ENCODE measurements around the gene SEC23A. TPM values are rescaled to one million over a fixed set of nuclear protein-coding genes. Genes with fewer than 3 reads are reported as not detected.
A peak's percentile ranks its signal among the peaks of the same experiment; 100 is the strongest.
"Not testable (repeated sequence)": the region's sequence is repeated elsewhere in the genome, so short reads cannot be mapped to it uniquely, and the experiment has no call there.

The SEC23A gene
- 92.8 TPM for polyA plus RNA-seq
- long read RNA-seq, donor 1, full-length matches to known transcripts, result 11 of 16 reads
- long read RNA-seq, donor 1, partial matches to known transcripts, result 5 of 16 reads
- long read RNA-seq, donor 1, other reads (novel, unspliced or antisense), result 0 of 16 reads
- long read RNA-seq, donor 2, full-length matches to known transcripts, result 30 of 64 reads
- long read RNA-seq, donor 2, partial matches to known transcripts, result 34 of 64 reads
- long read RNA-seq, donor 2, other reads (novel, unspliced or antisense), result 0 of 64 reads
- long read RNA-seq, donor 3, result 0 reads
- long read RNA-seq, donor 4, full-length matches to known transcripts, result 4 of 4 reads
- long read RNA-seq, donor 4, partial matches to known transcripts, result 0 of 4 reads
- long read RNA-seq, donor 4, other reads (novel, unspliced or antisense), result 0 of 4 reads
- long read RNA-seq, donor 5, full-length matches to known transcripts, result 17 of 17 reads
- long read RNA-seq, donor 5, partial matches to known transcripts, result 0 of 17 reads
- long read RNA-seq, donor 5, other reads (novel, unspliced or antisense), result 0 of 17 reads
- long read RNA-seq, donor 6, full-length matches to known transcripts, result 34 of 40 reads
- long read RNA-seq, donor 6, partial matches to known transcripts, result 6 of 40 reads
- long read RNA-seq, donor 6, other reads (novel, unspliced or antisense), result 0 of 40 reads
- long read RNA-seq, donor 7, full-length matches to known transcripts, result 6 of 6 reads
- long read RNA-seq, donor 7, partial matches to known transcripts, result 0 of 6 reads
- long read RNA-seq, donor 7, other reads (novel, unspliced or antisense), result 0 of 6 reads
- long read RNA-seq, donor 8, full-length matches to known transcripts, result 21 of 38 reads
- long read RNA-seq, donor 8, partial matches to known transcripts, result 17 of 38 reads
- long read RNA-seq, donor 8, other reads (novel, unspliced or antisense), result 0 of 38 reads
- long read RNA-seq, donor 9, full-length matches to known transcripts, result 21 of 21 reads
- long read RNA-seq, donor 9, partial matches to known transcripts, result 0 of 21 reads
- long read RNA-seq, donor 9, other reads (novel, unspliced or antisense), result 0 of 21 reads
- long read RNA-seq, donor 10, full-length matches to known transcripts, result 19 of 19 reads
- long read RNA-seq, donor 10, partial matches to known transcripts, result 0 of 19 reads
- long read RNA-seq, donor 10, other reads (novel, unspliced or antisense), result 0 of 19 reads
- long read RNA-seq, donor 11, full-length matches to known transcripts, result 19 of 19 reads
- long read RNA-seq, donor 11, partial matches to known transcripts, result 0 of 19 reads
- long read RNA-seq, donor 11, other reads (novel, unspliced or antisense), result 0 of 19 reads

GRCh38 chr14:39102969-39103957 lies at the start of gene SEC23A:
SEC23A (minus strand) TSS chr14:39103235; CDS start chr14:39096118, 7,117 bp downstream.
- peak within 1 kb of the TSS; percentile 97 for H3K27ac ChIP-seq (ENCODE audit: low read length)
- H3K9me3 ChIP-seq (ENCODE audit: control insufficient read depth, low read depth, low read length), result no peaks in the 10 kb centered on the region
- H3K4me3 ChIP-seq (ENCODE audit: low read length), result peak within 1 kb of the TSS; percentile 73
- peaks cover 3% of the 10 kb centered on the region for H3K36me3 ChIP-seq (ENCODE audit: control insufficient read depth, insufficient read depth, low read length)
- no CpG with 5 or more reads among the region's 58 CpGs for WGBS (ENCODE audit: insufficient coverage, low lambda C conversion rate)
- peaks cover 4% of the 10 kb centered on the region for H3K4me1 ChIP-seq (ENCODE audit: control insufficient read depth, insufficient read depth, low read length)
- DNase-seq, result peak; percentile 90 to 96
- H3K27me3 ChIP-seq (ENCODE audit: control insufficient read depth, insufficient read depth, low read length), result no peaks in the 10 kb centered on the region

- no peaks in the 10 kb centered on the region for H3K9me3 ChIP-seq (ENCODE audit: control insufficient read depth, low read depth, low read length)
- peak; percentile 23 to 62 for DNase-seq
- H3K27me3 ChIP-seq (ENCODE audit: control insufficient read depth, insufficient read depth, low read length), result no peaks in the 10 kb centered on the region
- H3K4me3 ChIP-seq (ENCODE audit: low read length), result no peak overlapping the region
- H3K4me1 ChIP-seq (ENCODE audit: control insufficient read depth, insufficient read depth, low read length), result no peaks in the 10 kb centered on the region
- WGBS (ENCODE audit: insufficient coverage, low lambda C conversion rate), result 100% methylated on average over 2 of the region's 7 CpGs
- peaks cover 13% of the 10 kb centered on the region for H3K36me3 ChIP-seq (ENCODE audit: control insufficient read depth, insufficient read depth, low read length)
- no peak overlapping the region for H3K27ac ChIP-seq (ENCODE audit: low read length)
Observed at GRCh38 chr14:39145266-39145966, 42.4 kb upstream of the SEC23A start.

DNA sequence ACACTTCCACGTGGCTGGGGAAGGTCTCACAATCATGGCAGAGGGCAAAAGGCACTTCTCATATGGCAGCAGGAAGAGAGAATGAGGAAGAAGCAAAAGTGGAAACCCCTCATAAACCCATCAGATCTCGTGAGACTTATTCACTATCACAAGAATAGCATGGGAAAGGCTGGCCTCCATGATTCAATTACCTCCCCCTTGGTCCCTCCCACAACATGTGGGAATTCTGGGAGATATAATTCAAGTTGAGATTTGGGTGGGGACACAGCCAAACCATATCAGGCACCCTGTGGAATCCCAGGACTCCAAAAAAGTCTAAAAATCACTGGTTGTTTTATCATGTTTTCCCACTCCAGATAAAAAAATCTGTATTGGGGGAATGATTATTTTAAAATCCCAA lies 40.2 kb upstream of the SEC23A start:
- peaks cover 14% of the 10 kb centered on the region for H3K36me3 ChIP-seq (ENCODE audit: control insufficient read depth, insufficient read depth, low read length)
- H3K27me3 ChIP-seq (ENCODE audit: control insufficient read depth, insufficient read depth, low read length); H3K4me1 ChIP-seq (ENCODE audit: control insufficient read depth, insufficient read depth, low read length); H3K9me3 ChIP-seq (ENCODE audit: control insufficient read depth, low read depth, low read length); H3K4me3 ChIP-seq (ENCODE audit: low read length); H3K27ac ChIP-seq (ENCODE audit: low read length); DNase-seq: not testable (repeated sequence)
- no CpG with 5 or more reads among the region's 2 CpGs for WGBS (ENCODE audit: insufficient coverage, low lambda C conversion rate)

DNA sequence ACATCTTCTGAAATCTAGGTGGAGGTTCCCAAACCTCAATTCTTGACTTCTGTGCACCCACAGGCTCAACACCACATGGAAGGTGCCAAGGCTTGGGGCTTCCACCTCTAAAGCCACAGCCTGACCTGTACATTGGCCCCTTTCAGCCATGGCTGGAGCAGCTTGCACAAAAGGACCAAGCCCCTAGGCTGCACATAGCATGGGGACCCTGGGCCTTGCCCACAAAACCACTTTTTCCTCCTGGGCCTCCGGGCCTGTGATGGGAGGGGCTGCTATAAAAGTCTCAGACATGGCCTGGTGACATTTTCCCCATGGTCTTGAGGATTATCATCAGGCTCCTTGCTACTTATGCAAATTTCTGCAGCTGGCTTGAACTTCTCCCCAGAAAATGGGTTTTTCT lies 38.6 kb upstream of the SEC23A start:
- not testable (repeated sequence) for H3K4me3 ChIP-seq (ENCODE audit: low read length); H3K27ac ChIP-seq (ENCODE audit: low read length); H3K4me1 ChIP-seq (ENCODE audit: control insufficient read depth, insufficient read depth, low read length); H3K27me3 ChIP-seq (ENCODE audit: control insufficient read depth, insufficient read depth, low read length); DNase-seq; H3K9me3 ChIP-seq (ENCODE audit: control insufficient read depth, low read depth, low read length)
- H3K36me3 ChIP-seq (ENCODE audit: control insufficient read depth, insufficient read depth, low read length), result peaks cover 19% of the 10 kb centered on the region
- WGBS (ENCODE audit: insufficient coverage, low lambda C conversion rate), result no CpG with 5 or more reads among the region's 1 CpG

DNA sequence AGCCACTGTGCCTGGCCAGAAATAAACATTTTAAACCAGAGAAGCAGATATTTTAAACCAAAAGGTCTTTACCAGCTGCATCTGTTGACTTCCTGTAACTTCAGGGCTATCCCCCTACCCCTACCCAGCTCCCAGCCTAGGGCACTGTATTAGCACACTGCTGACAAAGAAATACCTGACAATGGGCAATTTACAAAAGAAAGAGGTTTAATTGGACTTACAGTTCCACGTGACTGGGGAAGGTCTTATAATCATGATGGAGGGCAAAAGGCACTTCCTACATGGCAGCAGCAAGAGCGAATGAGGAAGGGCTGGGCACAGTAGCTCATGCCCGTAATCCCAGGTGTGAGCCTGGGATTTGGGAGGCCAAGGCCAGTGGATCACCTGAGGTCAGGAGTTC lies 37.1 kb upstream of the SEC23A start:
- Histone ChIP-seq H3K27me3 (ENCODE audit: control insufficient read depth, insufficient read depth, low read length) (no peaks in the 10 kb centered on the region), H3K4me3 (ENCODE audit: low read length) (no peak overlapping the region), H3K36me3 (ENCODE audit: control insufficient read depth, insufficient read depth, low read length) (peaks cover 22% of the 10 kb centered on the region), H3K27ac (ENCODE audit: low read length) (no peak overlapping the region), H3K9me3 (ENCODE audit: control insufficient read depth, low read depth, low read length) (no peaks in the 10 kb centered on the region), H3K4me1 (ENCODE audit: control insufficient read depth, insufficient read depth, low read length) (no peaks in the 10 kb centered on the region)
- no peak for DNase-seq
- no CpG with 5 or more reads among the region's 3 CpGs for WGBS (ENCODE audit: insufficient coverage, low lambda C conversion rate)

- Histone ChIP-seq H3K27ac (ENCODE audit: low read length) (no peak overlapping the region), H3K9me3 (ENCODE audit: control insufficient read depth, low read depth, low read length) (no peaks in the 10 kb centered on the region), H3K4me3 (ENCODE audit: low read length) (no peak overlapping the region), H3K4me1 (ENCODE audit: control insufficient read depth, insufficient read depth, low read length) (no peaks in the 10 kb centered on the region), H3K36me3 (ENCODE audit: control insufficient read depth, insufficient read depth, low read length) (peaks cover 25% of the 10 kb centered on the region), H3K27me3 (ENCODE audit: control insufficient read depth, insufficient read depth, low read length) (no peaks in the 10 kb centered on the region)
- DNase-seq, result no peak
- WGBS (ENCODE audit: insufficient coverage, low lambda C conversion rate), result no CpG with 5 or more reads among the region's 1 CpG
Observed at GRCh38 chr14:39138440-39138839, 35.4 kb upstream of the SEC23A start.

GRCh38 chr14:39137835-39138234 lies 34.8 kb upstream of the SEC23A start:
- not testable (repeated sequence) for DNase-seq; H3K27me3 ChIP-seq (ENCODE audit: control insufficient read depth, insufficient read depth, low read length); H3K9me3 ChIP-seq (ENCODE audit: control insufficient read depth, low read depth, low read length); H3K4me3 ChIP-seq (ENCODE audit: low read length); H3K4me1 ChIP-seq (ENCODE audit: control insufficient read depth, insufficient read depth, low read length); H3K27ac ChIP-seq (ENCODE audit: low read length)
- H3K36me3 ChIP-seq (ENCODE audit: control insufficient read depth, insufficient read depth, low read length), result peaks cover 25% of the 10 kb centered on the region
- WGBS (ENCODE audit: insufficient coverage, low lambda C conversion rate), result no CpG with 5 or more reads among the region's 8 CpGs

DNA sequence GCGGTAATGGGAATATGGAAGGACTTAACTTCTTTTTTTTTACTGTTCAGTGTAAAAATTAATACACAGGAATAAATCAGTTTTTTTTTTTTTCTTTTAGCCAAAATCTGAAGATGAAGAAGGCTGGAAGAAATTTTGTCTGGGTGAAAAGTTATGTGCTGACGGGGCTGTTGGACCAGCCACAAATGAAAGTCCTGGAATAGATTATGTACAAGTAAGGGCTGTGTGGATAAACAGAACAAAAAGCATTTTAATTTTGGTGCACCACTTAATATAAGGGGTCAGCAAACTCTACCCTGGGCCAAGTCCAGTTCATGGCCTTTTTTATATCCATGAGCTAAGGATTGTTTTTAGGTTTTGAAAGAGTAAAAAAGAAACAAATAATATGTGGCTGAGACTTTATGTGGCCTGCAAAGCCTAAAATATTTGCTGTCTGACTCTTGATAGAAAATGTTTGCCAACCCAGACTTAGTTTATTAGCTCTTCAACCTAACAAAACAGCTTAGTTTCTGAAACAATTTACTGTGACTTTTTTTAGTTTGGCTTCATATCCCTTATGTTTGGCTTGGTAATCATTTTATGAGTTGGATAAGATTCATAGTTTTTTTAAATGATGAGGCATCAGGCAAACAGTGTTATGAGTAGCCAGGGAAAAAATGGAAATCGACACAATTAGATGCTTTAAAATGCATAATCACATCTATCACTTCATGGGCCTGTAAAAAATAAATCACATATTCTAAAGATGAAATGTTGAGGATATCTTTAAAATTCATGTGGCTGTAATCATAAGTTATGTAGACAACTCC lies 19.5 kb upstream of the SEC23A start:
- H3K4me3 ChIP-seq (ENCODE audit: low read length), result no peak overlapping the region
- no peaks in the 10 kb centered on the region for H3K9me3 ChIP-seq (ENCODE audit: control insufficient read depth, low read depth, low read length)
- no peaks in the 10 kb centered on the region for H3K27me3 ChIP-seq (ENCODE audit: control insufficient read depth, insufficient read depth, low read length)
- DNase-seq, result no peak
- H3K27ac ChIP-seq (ENCODE audit: low read length), result no peak overlapping the region
- WGBS (ENCODE audit: insufficient coverage, low lambda C conversion rate), result 100% methylated on average over 1 of the region's 3 CpGs
- H3K36me3 ChIP-seq (ENCODE audit: control insufficient read depth, insufficient read depth, low read length), result peaks cover 36% of the 10 kb centered on the region
- H3K4me1 ChIP-seq (ENCODE audit: control insufficient read depth, insufficient read depth, low read length), result no peaks in the 10 kb centered on the region
